NCI-H2196 (cell line): ENCODE results near the gene MAML2.

ENCODE experiments used
- DNase-seq: peaks from one replicate; lab custom pipeline; 2025; ENCODE audit not compliant: unreplicated experiment; lab: John Stamatoyannopoulos, UW

The MAML2 gene

GRCh38 chr11:95930948-95931347 is 412.0 kb downstream of the MAML2 start:
- DNase-seq, result no peak

DNA sequence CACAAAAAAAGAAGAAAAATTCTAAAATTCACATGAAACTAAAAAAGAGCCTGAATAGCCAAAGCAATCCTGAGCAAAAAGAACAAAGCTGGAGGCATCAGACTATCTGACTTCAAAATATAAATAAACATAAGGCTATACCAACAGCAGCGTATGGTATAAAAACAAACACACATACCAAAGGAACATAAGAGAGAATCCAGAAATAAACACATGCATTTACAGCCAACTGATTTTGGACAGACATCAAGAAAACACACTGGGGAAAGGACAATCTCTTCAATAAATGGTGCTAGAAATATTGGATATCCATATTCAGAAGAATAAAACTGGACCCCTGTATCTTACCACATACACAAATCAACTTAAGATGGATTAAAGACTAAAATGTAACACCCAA is 416.3 kb downstream of the MAML2 start:
- no peak for DNase-seq
